GM19025 (cell line): ENCODE measurements around the gene S100A2.
"Not testable (repeated sequence)": the region's sequence is repeated elsewhere in the genome, so short reads cannot be mapped to it uniquely, and the experiment has no call there.

ENCODE experiments used
- ATAC-seq: cut with Tn5 transposase; IDR thresholded peaks from one replicate; pipeline ENCODE4 v1.9.1; 2021; ENCODE audit warnings: mild to moderate bottlenecking, low read depth, moderate library complexity; ENCODE audit not compliant: unreplicated experiment

The S100A2 gene

DNA sequence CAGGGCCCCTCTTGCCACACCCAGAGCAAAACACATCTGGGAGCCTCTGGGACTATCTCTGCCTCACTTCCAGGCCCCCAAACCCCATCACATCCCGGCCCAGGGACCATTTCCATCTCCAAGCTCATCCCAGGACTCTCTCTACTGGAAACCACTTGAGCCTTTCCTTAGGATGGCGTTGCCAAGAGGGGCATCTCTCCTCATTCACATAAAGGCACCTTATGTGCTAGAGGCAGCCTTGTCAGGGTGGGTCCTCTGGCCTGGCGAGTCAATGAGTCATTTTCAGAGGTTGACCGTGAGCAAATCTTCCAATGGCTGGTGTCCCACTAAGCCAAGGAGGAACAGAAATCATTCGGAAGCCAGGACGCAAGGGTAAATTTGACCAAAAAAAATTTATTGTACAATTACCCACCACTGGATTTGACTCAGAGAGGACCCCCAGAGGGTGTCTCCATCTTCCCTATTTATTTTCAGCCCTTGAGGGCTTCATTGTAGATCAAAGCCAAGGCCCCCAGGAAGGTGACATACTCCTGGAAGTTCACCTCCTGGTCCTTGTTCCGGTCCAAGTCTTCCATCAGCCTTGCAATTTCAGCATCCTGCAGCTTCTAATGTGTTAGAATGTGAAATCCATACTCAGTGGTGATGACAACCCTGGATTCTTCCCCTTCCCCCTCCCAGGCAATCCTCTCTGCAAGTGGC, 31.3 kb downstream of the S100A2 start:
- ATAC-seq: no peak

DNA sequence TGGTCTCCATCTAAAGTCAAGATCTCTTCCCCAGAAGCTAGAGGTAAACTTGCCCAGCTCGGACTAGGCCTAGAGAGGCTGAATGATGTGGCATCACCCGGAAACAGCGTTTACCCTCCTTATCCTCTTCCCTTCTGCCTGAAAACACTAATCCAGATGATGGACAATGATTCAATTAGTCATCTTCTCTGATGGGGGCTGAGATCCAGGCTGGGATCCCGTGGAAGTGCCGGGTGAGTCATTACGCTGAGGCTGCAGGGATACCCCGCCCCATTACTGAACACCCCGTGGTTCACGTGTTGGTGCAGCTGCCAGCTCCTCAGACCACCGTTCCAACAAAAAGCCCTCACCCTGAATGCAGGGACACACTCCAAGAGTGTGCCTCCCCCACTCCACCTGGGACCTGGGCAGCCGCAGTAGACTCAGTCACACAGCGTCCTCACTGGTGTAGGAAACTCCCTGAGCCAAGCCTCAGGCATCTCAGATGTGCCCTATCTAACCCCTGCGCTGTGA, 31.9 kb downstream of the S100A2 start:
- ATAC-seq: no peak

DNA sequence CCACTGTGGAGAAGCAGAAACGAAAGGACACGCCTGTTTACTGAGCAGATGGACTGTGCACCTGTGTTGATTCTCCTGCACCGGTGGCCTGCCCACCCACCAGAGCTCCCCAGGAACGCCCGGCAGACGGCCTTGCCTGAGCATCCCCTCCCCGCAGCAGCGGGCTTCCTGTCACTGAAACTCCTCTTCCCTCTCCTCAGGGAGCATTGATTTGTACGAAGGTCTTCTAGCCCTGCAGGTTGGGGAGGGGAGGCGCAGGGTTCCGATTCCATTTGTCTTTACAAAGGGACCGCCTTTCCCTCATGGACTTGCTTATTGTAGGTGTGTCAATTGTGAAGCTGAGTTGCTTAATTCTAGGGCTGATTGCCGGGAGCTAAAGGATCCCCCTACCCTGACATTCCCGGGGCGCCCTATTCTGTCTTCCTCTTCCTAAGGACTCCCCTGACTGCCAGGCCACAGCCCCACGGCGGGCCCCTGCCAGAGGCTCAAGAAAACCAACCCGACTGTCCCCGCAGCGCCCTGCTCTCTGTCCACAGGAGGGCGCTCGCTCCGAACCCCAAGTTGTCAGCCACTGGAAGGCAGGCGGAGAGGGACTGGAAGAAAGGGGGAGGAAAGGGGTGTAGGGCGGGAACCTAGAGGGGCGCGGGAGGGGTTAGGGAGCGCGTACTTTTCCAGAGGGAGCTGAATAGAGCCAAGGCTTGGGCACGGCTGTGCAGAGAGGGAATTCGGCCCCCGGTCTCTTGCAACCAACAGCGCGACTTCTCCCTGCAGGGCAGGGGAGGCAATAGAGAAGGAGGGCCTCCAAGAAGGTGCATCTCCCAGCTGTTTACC, 32.7 kb downstream of the S100A2 start:
- ATAC-seq: no peak

DNA sequence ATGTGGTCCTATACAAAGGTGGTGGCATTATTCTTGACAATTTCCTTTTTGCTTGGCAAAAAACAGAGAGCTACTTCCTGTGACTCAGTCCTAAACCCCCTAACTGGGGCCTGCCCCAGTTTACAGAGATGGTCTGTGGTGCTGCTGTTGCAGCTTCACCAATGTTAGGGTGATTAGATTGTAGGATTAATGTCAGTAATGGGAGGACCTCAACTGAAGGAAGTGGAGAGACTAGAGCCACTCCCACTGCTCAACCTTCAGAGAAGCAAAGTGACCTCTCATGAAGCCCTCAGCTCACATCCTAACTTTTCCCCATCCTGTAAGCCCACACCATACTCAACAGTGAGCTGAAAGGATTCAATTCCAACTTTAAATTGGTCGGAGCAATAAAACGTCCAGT, 33.5 kb downstream of the S100A2 start:
- no peak for ATAC-seq

DNA sequence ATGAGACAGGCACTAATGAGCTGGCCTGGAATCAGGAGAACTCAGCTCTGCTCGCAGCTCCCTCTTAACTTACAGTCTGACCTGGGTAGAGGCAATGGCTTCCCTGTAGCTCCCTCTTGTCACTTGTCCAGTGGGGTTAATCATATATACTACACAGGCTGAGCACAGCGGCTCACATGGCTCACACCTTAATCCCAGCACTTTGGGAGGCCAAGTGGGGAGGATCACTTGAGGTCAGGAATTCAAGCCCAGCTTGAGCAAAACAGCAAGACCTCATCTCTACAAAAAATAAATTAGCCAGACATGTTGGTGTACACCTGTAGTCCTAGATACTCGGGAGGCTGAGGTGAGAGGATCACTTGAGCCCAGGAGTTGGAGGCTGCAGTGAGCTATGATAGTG, 34.0 kb downstream of the S100A2 start:
- ATAC-seq: no peak

DNA sequence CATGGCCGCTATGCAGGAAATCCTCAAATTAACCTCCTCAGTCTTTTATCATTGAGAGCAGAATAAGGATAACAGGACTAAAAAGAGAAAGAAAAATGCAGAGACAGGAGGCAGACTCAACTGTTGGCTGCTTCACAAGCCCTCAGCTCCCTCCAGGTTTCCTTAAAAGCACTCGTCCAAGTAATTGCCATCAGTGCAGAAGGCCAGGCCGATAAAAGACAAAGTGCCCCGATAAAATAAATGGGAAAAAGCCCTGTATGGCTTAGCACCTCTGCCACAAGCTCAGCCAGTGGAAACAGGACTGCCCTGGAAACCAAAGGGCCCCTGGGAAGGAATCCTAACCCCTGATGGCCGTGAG, 38.0 kb downstream of the S100A2 start:
- ATAC-seq: no peak

DNA sequence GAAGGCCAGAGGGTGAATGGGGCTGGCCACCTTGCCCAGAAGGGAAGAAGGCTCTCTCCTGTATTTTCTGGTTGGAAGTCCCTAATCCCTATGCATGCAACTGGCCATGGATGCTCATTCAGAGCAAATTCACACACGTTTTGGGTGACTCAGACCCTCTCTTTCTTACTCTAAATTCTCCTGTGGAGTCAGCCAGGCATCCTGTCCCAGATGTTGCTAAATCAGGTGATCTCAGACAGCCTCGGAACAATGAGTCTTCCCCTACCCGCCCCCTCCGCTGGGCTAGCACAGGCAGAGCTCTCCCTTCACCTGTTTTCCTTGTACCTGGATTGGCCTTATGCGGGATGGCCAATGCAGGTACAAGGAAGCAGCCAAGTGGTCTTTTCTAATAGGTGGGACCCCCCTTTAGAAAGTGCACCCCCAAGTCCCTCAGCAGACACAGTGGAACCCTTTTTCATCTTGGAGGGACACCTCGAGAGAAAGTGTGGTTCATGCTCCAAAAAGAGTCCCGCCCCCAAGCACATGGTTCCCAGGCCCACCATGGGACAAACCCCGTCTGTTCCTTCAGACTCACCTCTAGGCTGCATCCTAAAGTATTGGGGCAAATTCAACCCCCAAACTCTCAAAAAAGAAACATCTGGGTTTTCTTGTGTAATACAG, 38.5 kb downstream of the S100A2 start:
- no peak for ATAC-seq

DNA sequence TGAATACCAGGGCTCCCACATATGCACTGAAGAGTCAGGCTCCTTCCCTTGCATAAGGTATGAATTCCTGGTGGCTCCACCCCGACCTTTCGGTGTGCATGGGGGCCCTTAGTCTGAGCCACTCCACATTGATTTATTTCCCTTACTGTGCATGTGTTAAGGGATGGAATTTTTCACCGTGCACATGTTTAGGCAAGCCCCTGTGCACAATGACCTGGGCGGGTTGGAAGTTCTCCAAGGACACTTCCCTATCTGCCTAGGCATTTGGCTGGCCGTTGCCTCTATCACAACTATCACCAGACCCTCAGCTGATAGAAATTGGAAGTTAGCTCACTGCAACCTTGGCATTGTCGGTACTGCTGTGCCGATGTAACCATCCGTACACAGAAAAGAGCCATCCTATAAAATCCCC, 39.5 kb downstream of the S100A2 start:
- no peak for ATAC-seq

DNA sequence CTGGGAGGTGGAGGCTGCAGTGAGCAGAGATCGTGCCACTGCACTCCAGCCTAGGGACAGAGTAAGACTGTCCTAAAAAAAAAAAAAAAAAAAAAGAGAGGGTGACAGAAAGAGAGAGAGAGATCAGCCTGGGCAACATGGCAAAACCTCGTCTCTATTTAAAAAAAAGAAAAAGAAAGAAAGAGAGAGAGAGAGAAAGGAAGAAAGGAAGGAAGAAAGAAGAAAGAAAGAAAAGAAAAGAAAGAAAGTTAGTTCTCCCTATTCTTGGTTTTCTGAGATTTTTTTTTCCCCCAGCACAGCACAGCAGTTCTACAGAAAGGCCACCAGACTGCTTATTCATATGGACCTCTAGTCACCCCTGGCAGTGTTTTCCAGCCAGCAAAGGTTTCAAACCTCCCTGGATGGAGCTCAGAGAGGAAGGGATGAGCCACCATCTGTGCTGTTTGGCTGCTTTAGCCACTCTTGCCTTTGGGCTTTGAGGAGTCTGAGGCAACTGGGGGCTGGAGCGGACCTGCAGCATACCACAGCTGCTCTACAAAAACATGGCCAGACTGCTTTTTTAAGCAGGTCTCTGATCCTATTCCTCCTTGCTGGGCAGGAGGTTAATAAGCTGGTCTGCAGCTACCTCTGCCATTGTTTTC, 40.4 kb downstream of the S100A2 start:
- ATAC-seq: no peak

DNA sequence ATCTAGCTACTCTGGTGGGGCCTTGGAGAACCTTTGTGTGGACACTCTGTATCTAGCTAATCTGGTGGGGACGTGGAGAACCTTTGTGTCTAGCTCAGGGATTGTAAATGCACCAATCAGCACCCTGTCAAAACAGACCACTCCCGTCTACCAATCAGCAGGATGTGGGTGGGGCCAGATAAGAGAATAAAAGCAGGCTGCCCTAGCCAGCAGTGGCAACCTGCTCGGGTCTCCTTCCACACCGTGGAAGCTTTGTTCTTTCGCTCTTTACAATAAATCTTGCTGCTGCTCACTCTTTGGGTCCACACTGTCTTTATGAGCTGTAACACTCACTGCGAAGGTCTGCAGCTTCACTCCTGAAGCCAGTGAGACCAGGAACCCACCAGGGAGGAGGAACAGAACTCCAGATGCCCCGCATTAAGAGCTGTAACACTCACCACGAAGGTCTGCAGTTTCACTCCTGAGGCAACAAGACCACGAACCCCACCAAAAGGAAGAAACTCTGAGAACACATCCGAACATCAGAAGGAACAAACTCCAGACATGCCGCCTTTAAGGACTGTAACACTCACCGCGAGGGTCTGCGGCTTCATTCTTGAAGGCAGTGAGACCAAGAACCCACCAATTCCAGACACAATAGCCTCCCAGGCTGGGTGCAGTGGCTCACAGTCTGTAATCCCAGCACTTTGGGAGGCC, 43.1 kb downstream of the S100A2 start:
- ATAC-seq: not testable (repeated sequence)

DNA sequence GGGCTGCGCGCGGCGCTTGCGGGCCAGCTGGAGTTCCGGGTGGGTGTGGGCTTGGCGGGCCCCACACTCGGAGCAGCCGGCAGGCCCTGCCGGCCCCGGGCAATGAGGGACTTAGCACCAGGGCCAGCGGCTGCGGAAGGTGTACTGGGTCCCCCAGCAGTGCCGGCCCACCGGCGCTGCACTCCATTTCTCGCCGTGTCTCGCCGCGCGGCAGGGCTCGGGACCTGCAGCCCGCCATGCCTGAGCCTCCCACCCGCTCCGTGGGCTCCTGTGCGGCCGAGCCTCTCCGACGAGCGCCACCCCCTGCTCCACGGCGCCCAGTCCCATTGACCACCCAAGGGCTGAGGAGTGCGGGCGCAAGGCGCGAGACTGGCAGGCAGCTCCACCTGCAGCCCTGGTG, 43.8 kb downstream of the S100A2 start:
- ATAC-seq: not testable (repeated sequence)

DNA sequence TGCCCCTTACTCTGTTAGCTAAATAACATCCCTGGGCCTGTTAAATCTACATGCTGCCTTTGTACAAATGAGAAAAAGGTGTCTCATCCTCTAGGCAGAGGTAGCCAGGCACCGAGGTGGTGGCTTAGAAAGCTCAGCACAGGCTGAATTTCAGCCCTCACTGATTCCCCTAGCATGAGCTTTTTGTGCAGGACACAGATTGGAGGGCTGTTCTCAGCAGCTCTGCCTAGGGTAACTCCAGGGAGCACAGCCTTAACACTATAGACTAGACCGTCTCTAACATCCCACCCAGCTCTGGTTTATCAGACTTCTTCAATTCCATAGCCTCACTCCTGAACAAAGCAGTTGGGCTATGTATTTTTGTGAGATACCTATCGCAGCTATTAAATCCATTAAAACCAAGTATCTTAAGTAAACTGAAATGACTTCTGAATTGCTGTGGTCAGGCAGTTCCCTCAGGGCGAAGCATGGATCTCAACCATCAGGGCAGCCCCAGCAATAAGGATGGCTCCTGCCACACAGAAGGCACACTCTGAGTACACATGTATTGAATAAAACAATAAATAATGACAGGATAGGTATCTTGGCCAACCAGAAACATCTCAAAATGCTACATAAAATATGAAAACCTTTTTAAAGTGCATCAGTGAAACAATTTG, 44.7 kb downstream of the S100A2 start:
- ATAC-seq: no peak

DNA sequence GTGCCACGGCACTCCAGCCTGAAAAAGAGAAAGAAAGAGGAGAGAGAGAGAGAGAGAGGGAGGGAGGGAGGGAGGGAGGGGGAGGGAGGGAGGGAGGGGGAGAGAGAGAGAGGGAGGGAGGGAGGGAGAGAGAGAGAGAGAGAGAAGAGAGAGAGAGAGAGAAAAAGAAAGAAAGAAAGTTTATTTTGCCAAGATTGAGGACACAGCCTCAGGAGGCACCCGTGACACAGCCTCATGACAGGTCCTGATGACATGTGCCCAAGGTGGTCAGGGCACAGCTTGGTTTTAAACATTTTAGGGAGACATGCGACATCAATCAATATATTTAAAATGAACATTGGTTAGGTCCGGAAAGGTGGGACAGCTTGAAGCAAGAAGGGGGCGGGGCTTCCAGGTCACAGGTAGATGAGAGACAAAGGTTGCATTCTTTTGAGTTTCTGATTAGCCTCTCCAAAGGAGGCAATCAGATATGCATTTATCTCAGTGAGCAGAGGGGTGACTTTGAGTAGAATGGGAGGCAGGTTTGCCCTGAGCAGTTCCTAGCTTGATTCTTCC, 45.4 kb downstream of the S100A2 start:
- not testable (repeated sequence) for ATAC-seq

DNA sequence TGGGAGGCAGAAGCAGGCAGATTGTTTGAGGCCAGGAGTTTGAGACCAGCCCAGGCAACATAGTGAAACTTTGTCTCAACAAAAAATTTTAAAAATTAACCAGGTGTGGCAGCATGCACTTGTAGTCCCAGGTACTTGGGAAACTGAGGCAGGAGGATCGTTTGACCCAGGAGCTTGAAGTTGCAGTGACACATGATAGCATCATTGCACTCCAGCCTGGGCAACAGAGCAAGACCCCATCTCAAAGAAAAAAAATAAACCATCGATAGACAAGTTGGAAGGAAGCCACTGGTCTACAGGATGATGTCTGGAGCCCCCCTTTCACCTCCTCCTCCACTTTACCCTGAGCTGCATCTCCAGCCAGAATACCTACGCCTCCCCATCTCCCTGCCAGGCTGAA, 46.4 kb downstream of the S100A2 start:
- no peak for ATAC-seq

DNA sequence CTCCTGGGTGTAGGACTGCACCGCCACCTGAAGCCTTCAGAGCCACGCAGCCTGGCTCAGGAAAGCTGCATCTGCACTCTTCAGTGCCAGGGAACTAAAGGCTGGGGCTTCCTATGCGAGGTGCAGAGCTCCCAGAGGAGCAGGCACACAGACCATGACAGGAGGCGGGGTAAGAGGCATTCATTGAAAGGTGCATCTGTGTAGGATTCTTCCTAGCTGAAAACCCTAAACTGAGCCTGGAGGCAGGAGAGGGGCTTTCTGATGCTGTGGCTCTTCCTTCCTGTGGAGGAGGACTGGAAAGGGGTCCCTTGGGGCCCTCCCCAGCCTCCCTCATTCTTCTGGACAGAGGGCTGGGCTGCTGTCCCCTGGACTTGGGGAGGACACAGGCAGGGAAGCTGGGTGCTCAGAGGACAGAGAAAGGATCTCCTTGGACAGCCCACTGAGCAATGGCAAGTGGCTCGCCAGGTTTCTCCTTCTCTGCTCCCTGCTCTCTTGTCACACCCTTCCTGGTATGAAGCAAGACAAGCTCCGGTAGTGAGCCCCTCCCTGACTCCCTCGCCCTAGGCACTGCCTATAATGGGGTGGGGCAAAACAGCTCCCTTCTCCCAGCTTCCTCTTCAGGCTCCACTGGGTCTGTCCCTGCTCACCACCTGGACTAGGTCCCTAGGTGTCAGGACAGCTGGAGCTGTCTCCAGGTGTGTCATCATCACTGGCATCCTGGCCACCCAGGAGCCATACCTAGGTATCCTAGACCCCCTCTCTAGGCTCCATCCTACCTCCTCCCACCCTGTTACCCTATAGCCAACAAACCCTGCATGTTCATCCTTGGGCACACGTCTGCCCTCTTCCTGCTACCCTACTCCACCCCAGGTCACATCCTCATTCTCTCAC, 49.9 kb downstream of the S100A2 start:
- ATAC-seq: no peak

DNA sequence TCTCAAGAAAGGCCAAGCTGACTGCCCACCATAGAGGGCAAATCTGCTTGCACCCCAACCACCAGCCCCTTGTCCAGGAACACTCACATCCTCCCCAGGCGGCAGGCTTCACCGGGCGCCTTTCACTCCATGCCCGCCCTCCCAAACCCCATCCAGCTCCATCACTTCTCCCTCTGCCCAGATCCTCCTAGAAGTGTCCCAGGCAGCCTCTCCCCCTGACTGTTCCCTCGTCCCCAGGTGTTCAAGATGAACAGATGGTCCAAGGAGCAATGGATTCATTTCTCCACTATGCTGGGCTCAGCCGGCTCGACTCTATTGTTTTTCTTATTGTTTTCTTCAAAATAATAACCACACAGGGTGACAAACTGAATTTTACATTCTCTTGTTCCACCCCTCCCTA, 52.0 kb downstream of the S100A2 start:
- ATAC-seq: no peak

DNA sequence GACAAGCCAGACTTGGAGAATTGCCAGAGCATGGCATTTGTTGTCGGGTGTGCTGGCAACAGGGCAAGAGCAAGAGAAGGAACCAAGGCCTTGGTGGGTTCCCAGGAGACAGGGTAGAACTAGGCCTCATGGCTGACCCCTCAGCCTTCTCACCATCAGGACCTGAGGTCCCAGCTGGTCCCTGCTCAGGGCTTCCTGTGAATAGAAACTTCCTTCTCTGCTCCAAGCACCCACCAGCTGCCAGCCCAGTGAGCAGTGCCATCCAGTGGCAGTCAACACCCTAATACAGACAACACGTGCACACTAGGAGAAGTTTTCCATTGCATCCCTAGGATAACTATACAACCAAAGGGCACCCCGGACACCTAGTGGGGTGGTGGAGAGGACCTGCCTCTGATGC, 52.6 kb downstream of the S100A2 start:
- ATAC-seq: no peak
